DMS114 treated with DMSO at 0.1 percent for 48 hours (cell line): ENCODE results near the gene GOLGA8Q.
"Not testable (repeated sequence)": the region's sequence is repeated elsewhere in the genome, so short reads cannot be mapped to it uniquely, and the experiment has no call there.

Source experiments
- DNase-seq: peaks from one replicate; lab custom pipeline; 2025; ENCODE audit not compliant: unreplicated experiment; lab: John Stamatoyannopoulos, UW

GOLGA8Q gene, protein sequence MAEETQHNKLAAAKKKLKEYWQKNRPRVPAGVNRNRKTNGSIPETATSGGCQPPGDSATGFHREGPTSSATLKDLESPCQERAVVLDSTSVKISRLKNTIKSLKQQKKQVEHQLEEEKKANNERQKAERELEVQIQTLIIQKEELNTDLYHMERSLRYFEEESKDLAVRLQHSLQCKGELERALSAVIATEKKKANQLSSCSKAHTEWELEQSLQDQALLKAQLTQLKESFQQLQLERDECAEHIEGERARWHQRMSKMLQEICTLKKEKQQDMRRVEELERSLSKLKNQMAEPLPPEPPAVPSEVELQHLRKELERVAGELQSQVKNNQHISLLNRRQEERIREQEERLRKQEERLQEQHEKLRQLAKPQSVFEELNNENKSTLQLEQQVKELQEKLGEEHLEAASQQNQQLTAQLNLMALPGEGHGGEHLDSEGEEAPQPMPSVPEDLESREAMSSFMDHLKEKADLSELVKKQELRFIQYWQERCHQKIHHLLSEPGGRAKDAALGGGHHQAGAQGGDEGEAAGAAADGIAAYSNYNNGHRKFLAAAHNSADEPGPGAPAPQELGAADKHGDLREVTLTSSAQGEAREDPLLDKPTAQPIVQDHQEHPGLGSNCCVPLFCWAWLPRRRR

GRCh38 chr15:30551750-30552149, at the start of gene GOLGA8Q:
Gene GOLGA8Q, plus strand, starts transcription at chr15:30552050. Its CDS starts 28 bp downstream, at chr15:30552078.
- DNase-seq, result not testable (repeated sequence)

DNA sequence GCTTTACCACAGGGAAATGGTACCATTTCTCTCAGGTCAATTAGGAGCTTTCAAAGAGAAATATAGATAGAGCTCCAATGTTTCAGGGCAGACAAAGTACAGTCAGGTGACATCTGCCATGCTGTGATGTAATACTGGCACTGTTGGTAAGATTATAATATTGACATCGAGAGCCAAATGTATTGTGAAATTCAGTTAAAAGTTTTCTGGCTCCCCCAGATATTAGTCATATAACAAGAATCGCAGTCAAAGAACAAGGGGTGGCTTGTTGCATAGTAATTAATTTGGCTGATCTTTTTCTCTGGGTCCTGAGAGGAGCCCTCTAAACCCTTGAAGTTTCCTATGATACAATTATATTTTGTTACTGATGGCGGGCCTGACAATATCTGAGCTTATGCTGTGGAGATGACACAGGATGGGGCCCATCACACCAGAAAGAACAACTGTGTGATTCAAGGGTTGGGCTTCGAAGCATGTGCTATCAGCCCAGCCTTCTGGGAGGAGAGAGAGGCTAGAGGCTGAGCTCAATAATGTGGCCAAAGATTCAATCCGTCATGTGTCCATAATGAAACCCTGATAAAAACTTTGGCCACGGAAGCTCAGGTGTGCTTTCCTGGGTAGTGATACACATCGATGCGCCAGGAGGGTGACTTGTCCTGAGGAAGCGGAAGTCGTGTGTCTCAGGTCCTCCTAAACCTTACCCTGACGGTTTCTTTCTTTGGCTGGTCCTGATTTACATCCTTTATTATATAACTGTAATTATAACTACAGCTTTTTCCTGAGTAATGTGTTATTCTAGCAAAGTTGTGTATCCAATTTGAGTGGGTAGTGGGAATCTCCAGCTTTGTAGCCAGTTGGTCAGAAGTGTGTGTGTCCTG, 48.7 kb upstream of the GOLGA8Q start:
- DNase-seq, result not testable (repeated sequence)

DNA sequence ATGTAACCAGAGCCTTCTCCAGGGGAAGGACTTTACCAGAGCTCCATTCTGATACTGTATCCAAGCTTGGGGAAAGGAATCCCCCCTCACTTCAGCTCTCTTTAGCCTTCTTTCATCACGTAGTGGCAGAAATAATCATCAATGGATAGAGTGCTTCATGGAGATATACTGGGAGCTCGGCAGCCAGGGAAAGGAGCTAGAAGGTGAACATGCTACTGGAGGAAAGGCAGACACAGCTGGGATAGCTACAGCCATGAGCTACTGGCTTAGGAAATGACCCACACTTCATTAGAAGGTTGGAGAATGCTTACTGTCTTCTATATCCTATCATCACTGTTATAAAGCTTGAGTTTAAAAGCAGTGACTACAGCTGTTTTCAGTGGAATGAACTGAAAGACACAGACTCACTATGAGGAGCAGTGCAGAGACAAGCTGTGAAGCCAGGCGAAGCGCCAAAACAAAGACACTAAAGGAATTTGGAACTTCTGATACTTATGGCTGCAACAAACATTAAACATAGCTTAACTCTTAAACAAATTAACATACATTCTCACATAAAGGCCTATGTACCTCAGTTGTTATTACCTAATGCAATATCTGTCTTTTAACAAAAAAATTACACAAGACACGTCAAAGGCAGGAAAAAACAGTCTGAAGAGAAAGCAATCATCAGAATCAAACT, 47.5 kb upstream of the GOLGA8Q start:
- not testable (repeated sequence) for DNase-seq

DNA sequence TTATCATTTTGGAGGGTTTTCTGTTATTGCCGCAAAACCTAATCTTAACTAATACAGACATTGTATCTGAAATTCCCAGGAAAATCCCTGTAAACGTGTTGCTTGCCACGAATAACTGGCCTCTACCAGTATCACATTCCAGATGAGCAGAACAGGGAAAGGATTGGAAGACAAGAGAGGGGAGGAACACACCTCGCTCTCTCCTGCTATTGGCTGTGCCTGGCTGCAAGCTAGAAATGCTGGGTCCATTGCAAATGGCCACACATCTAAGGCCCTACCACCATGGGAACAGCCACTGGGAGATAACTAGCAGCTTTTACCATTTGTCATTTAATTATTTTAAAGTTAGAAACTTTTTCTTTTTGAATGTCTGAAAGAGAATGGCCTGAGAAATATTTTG, 37.3 kb upstream of the GOLGA8Q start:
- not testable (repeated sequence) for DNase-seq

GRCh38 chr15:30523453-30524243, 28.2 kb upstream of the GOLGA8Q start:
- DNase-seq, result not testable (repeated sequence)

GRCh38 chr15:30525912-30526311, 25.9 kb upstream of the GOLGA8Q start:
- DNase-seq, result not testable (repeated sequence)

DNA sequence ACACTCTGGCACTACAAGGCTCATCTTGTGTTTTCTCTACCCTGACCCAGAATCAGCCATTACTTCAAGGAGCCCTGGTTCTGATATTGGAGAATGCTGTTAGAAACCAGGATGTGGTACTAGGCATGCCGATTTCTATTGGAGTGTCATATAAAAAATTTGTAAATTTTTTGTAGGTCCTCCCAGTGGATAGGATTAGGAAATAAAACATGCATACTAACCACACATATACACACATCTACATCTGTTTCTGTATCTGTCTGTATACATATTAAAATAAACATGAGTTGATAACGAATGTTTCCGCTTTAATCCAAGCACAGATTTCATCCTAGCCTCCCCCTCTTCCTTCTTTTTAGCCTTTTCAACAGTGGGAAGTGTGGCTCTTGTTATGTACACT, 22.8 kb upstream of the GOLGA8Q start:
- DNase-seq, result not testable (repeated sequence)

DNA sequence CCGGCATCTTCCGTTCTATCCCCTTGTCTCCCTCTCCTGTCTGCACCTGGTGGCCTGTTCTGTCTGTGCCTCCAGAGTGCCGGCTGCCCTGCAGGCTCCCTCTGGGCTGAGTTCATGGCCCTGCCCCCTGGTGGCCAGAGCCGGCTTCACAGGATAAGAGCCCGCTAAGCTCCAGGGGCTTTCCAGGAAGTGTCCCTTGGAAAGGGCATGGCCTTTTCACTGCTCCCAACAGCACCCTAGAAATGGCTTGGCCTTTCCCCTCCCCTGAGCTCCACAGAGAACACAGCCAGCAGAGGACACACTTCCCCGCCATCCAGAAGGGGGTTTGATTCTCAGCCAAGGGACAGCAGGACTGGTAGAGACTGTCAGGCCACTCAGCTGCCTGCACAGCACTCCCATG, 15.1 kb downstream of the GOLGA8Q start:
- DNase-seq, result not testable (repeated sequence)

DNA sequence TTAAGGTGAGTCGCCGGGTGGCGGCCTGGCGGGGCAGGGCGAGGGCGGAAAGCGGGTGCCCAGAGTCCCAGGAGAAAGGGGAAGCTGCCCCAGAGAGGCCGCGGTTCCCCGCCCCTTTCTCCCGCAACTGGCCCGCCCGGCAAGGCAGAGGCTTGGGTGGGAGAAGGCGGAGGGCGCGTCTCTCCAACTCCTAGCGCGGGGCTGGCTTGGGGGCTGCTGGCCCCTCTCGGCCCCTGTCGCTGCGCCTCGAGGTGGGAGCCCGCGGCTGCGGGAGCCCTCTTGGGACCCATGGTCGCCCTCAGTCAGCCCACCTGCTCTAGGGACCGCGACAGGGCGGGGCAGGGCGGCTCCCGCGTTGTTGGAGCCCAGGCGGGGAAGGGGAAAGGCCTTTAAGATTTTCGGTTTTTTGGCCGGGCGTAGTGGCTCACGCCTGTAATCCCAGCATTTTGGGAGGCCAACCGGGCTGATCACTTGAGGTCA, 21.2 kb downstream of the GOLGA8Q start:
- DNase-seq, result not testable (repeated sequence)

DNA sequence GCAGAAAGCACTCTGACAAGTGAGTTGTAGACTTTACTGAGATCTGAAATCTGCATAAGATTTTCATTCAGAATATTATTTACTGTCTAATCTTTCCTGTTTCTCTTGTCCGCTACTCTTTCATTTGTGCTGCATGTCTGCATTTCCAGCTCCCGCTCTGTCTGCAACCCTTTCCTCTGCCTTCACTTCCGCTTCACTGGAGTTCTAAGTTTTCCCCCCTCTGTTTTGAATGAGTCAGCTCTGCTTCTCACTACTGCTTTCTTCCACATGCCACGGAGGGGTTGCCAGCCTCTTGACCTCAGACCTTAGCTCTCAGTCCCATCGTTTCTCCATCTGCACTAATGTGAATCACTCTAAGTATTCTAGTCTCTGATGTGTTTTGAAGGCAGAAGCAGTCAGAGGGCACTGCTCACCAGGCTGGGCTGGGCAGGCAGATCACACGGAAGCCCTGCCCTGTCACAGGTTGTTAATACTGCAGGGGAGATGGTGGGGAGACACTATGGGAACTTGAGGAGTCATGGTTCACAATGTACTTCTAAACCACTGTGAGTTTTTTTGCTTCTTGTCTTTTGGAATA, 27.6 kb downstream of the GOLGA8Q start:
- DNase-seq, result not testable (repeated sequence)

GRCh38 chr15:30580716-30581115, 28.9 kb downstream of the GOLGA8Q start:
- DNase-seq, result not testable (repeated sequence)

- DNase-seq, result not testable (repeated sequence)
Measured at GRCh38 chr15:30598953-30599352, 47.1 kb downstream of the GOLGA8Q start.

DNA sequence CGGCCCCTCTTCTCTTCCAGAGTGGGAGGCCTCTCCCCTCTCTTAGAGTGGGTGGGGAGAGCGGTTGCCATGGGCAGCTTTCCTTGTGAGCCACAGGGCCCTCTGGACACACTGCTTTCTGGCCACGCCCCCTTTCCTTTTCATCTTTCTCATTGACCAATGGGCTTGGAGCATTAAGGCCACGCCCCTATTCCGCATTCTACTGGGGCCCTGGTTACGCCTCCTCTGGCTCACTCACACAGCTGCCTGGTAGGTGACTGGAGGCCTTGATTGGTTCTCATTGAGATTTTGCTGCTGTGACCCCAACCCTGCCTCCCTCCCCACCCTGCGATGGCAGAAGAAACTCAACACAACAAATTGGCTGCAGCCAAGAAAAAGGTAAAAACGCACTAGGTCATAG, 51.9 kb downstream of the GOLGA8Q start, which contains the start of gene GOLGA8H:
Gene GOLGA8H (plus strand): TSS at position 233 of the 400 bp plus-strand sequence. CDS start 98 bp downstream, at position 331.
- DNase-seq, result not testable (repeated sequence)
